ENCODE data around the gene GALT. TPM values are rescaled to one million over a fixed set of nuclear protein-coding genes. Genes with fewer than 3 reads are reported as not detected.
A peak's percentile ranks its signal among the peaks of the same experiment; 100 is the strongest.

The GALT gene
- total RNA-seq, result 53.8 TPM
- long read RNA-seq, transcript GALT-201 (11 exons, 1,768 nt), result major isoform, 19 of 78 reads
- long read RNA-seq, partial matches to known transcripts, result 25 of 78 reads
- long read RNA-seq, other reads (novel, unspliced or antisense), result 34 of 78 reads

DNA sequence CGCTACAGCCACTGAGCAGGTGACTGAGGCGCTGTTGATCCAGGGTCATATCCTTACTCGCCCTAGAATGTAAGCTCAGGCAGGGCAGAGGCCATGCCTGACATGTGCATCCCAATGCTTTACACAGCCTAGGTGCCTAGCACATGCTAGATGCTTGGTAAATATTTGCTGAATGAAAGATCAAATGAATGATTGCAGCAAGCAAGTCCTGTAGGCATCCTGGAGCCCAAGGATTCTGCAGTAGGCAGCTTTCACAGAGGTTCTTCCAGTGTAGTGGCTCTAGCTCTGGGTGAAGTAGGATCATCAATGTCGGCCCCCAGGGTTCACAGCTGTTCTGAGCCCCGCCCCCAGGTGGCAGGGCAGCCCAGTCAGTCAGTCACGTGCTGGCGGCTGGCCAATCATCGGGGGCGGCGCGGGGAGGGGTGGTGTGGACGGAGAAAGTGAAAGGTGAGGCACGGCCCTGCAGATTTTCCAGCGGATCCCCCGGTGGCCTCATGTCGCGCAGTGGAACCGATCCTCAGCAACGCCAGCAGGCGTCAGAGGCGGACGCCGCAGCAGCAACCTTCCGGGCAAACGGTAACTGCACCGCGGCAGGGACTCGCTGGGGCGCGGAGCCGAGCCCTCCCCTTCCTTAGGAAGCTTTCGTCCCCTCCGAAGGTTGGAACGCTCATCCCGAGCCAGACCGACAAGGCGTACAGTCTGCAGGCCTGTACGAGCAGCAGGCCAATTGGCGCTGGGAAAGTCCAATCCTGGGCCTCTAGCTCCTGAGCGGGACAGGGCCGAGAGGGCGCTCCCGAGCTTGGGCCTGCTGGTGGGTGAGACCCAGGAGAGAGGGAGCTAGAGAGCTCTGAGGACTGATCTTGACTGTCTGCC lies at the start of gene GALT:
Gene GALT (plus strand): TSS at position 465 of the 873 bp plus-strand sequence. CDS start 30 bp downstream, at position 495.
- intact Hi-C loops (cut with DNase I), result no loop called here
- ATAC-seq (ENCODE audit: poor library complexity) (peak; percentile 87), DNase-seq (peak; percentile 98)

DNA sequence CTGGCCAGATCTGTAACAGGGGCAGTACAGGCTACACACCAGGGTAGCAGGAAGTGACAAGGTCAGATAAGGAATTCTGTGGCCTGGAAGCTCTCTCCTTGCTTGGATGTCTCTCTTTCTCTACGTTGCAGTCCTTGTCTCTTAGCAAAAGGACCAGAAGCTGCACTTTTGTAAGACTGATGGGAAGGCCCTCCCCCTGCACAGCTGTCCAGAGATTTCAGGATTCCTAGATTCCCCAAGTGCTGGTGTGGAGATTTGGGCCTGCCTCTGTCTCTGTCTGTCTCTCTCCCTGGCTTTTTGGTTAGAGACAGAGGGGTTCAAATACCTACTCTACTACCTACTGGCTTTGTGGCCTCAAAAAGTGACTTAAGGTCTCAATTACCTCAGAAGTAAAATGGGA lies 46.9 kb upstream of the GALT start:
- ATAC-seq (ENCODE audit: poor library complexity) (no peak), DNase-seq (no peak)
- intact Hi-C loops (cut with DNase I), result loop anchor here (10.0 kb wide), 1 partner anchor 195 kb away; no protein-coding TSS in a partner anchor

DNA sequence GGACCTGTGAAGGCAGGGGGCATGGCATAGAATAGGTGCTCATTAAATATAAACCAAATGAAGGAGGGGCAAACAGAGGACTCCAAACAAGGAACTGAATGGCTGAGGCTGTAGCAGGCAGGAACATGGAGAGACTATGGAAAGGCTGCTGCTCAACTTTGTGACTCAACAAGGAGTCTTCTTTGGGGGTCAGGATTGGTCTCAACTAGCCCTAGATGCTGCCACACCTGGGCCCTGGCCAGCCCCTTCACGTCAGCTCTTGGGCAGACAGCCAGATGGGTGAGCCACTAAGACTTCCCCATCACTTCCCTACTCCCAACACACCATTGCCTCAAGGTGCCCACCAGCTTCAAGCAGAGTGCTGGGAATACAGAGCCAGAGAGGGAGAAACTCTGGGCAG lies 45.6 kb upstream of the GALT start:
- ATAC-seq (ENCODE audit: poor library complexity) (no peak), DNase-seq (no peak)
- intact Hi-C loops (cut with DNase I), result loop anchor here (10.0 kb wide), 1 partner anchor 266 kb away; no protein-coding TSS in a partner anchor

DNA sequence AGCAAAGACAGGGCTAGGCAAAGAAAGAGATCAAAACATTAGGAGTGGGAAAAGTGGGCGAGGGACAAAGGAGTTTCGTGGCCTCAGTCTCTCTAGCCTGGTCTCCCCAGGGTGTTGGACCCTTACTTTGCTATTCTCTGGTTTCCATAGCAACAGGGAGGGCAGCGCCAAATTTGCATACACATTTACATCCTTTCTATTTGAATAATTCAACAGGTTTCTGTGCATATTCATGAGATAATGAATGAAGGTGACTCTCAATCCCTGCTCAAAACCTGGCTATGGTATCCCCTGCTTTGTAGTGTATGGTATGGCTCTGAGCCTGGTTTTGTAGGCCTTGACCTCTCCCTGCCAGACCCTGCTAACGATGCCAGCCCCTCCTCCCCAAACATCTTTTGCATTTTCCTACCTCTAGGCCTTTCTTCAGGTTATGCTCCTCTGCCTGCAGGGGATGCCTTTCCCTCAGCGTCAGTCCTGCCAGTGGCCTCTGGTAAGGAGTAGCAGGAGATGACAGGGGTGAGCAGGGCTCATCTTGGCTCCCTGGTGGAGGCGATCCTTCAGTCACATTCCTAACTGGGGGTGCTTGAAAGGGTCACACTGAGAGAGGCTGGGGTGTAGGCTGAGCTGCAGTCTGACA lies 44.4 kb upstream of the GALT start:
- no peak for ATAC-seq (ENCODE audit: poor library complexity)
- no peak for DNase-seq
- intact Hi-C loops (cut with DNase I), result loop anchor here (10.0 kb wide), 1 partner anchor 267 kb away; no protein-coding TSS in a partner anchor

DNA sequence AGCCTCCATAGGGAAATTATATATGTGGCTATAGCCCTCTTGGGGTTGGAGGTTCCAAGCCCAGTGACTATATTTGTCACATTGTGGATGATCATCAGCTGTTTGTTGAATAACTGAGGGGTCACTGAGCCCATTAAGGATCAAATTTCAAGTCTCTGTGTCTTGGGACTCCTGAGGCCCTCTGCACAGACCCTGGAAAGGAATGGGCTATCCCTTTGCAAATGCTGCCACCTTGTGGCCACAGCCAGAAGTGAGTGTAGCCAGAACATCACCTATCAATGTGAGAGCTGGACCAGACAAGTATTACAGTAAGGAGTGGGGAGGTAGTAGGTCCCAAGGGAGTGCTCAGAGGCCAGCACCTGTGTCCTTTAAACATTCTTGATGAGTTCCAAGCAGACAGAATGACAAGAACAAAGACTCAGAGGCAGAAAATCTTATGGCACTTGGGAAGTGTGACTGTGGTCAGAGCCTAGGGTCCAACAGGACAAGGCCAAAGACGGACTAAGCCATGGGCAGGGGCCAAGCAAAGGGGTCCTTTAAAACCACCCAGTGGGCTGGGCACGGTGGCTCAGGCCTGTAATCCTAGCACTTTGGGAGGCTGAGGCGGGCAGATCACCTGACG lies 42.8 kb upstream of the GALT start:
- intact Hi-C loops (cut with DNase I), result loop anchor here (10.0 kb wide), 1 partner anchor 269 kb away; no protein-coding TSS in a partner anchor
- DNase-seq, result peak; percentile 89
- peak; percentile 93 for ATAC-seq (ENCODE audit: poor library complexity)

DNA sequence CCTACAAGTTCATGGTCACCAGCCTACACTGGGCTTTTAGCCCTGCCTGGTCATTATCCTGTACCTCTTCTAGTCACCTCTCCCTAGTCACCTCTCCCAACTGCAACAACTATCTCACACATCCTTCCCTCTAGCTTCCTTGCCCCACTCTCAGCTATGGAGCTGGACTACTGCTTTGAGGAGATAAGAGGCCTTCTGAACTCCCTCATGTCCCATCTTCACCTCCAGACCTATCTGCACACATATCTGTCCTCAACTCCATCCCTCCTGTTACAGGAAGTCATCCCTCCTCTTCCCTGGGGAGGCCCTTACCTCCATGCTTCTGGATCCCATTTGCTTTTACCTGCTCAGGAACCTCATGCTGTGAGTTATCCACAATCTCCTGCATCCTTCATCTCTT lies 40.3 kb upstream of the GALT start:
- intact Hi-C loops (cut with DNase I), result loop anchor here (10.0 kb wide), 1 partner anchor 271 kb away; no protein-coding TSS in a partner anchor
- ATAC-seq (ENCODE audit: poor library complexity), result no peak
- DNase-seq, result no peak

DNA sequence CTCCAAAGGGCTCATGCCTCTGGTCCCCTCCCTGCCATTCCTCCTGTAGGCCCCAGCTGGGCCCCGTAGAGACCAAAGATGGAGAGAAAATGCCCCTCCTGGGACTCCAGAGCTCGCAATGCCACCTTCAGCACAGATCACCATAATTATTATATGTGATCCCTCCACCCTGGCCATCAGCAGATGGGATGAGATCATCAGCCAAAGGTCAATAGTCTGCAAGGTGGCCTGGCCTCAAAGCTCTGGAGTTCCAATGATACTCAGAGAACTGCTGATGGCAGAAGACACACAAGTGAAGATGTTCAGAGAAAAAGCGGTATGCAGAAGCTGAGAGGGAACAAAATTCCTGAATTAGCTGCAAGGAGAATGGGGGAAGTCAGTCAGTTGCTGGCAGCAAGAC lies 39.6 kb upstream of the GALT start:
- DNase-seq, result no peak
- intact Hi-C loops (cut with DNase I), result loop anchor here (10.0 kb wide), 1 partner anchor 272 kb away; no protein-coding TSS in a partner anchor
- ATAC-seq (ENCODE audit: poor library complexity), result no peak

DNA sequence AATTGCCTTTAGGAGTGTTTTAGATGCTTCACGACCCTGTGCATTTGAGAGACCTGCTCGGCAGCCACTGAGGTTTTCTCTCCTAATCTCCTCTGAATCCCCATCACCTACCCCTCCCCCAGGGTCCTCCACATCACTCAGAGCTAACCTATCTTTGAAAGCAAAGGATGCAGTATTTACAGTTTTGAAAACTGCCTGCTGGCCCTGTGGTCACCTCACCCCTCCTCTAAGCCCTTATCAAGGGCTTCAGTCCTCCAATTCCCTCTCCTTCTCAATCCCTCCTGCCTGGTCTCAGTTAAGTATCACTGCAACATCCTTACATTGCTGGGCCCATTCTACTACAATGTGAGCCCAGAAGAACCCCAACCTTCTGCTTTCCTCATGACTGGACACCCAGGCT lies 39.1 kb upstream of the GALT start:
- intact Hi-C loops (cut with DNase I), result loop anchor here (10.0 kb wide), 1 partner anchor 273 kb away; no protein-coding TSS in a partner anchor
- ATAC-seq (ENCODE audit: poor library complexity) (no peak), DNase-seq (no peak)

DNA sequence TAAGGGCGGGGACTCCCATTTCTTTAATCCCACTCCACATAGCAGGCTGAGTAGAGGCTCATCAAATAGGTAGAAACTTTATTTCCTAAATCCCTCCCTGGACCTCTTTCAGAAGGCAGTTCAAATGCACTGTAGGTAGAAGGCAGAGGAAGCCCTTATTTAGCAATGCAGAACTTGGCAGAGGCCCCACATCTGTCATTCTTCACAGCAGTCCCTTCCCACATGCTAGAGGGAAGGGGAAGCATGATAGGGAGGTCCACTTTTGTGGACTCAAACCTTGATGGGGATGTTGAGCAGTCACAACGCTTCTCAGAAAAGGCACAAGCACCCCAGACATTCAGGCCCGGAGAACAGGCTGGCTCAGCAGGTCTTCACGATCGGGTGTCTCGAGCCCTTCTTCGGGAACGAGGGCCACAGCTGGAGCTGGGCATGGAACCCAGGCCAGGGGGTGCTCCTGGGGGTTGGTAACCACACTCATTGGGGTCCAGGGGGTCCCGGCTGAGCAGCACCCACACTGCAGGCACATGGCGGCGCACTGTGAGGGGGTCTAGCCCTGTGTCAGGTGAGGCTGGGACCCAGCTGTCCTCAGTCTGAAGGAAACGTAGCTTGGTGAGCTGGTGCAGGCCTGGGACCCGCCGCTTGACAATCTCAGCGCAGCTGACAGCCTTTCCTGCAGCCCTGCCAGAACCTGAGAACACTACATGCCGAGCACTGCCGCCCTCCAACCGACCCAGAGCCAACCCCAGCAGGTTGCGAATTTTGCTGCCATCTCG lies 35.9 kb upstream of the GALT start:
- ATAC-seq (ENCODE audit: poor library complexity) (peak; percentile 38), DNase-seq (peak; percentile 55)
- intact Hi-C loops (cut with DNase I), result loop anchor here (10.0 kb wide), 1 partner anchor 94 kb away; no protein-coding TSS in a partner anchor

DNA sequence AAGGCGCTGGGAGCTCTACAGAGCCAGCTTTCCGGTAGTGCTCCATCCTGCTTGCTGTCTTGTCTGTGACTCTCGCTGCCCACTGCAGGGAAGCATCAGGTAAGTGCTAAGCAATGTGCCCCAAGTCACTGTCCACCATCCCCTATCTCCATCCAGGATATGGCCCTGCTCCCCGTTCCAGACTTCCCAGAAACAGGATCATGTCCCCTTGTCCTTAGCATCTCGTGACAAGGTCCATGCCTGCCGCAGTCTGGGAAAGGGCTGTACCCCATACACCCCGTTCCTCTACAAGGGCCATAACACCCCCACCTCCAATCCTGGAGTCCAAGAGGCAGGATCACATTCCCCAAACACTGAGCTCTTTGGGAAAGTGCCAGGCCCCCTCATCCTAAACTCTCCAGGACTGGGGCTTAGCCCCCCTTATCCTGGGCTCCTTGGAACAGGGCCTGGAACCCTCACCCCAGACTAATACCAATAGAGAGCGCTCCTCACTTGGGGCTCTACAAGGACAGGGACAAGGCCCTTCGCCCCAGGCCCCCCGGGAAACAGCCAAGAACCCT lies 35.1 kb upstream of the GALT start:
- DNase-seq (no peak), ATAC-seq (ENCODE audit: poor library complexity) (peak; percentile 11)
- intact Hi-C loops (cut with DNase I), result loop anchor here (10.0 kb wide), 1 partner anchor 93 kb away; no protein-coding TSS in a partner anchor

DNA sequence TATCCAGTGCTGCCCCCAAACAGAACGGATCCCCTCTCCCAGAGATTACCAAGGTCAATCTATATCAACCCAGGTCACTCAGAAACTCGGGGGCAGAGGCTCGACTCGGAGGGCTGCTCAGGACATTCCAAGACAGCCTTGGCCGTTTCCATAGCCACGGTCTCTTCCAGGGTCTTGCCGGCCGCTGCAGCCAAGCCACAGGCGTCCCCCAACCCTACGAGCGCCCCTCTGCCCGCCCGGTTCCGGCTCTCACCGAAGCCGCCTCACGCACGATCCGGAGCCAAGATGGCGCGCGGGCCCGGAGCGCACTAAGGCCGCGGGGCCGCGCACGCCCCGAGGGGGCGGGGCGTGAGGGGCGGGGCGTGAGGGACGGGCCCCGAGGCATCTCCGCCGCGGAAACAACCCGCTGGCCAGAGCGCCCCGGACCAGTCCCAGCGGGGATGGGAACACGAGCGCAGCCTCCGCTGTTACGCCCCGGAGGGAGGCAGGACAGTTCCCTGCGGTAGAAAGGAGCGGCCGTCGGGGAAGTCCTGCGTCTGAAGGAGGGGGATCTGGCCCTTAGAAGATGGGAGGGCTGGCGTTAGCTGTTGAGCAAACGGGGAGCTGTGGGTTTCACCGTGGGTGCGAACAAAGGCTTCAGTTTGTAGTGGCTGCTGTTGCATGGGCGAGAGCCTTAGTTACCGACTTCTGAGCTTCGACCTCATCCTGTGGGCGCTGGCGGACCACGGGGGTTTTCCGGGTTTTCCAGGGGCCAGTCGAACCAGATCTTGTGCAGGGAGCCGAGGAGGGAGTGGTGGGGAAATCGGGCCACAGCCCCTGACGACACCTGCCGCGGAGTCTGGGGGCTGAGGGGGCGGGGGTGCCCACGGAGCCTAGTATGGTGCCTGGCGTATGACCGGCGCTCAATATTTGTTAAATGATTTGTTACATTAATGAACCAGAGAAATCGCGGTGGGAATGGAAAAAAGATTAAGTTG lies 34.4 kb upstream of the GALT start, which contains the start of gene RPP25L:
Gene RPP25L (minus strand): TSS at position 287 of the 977 bp plus-strand sequence. CDS start 801 bp downstream, outside the sequence.
- ATAC-seq (ENCODE audit: poor library complexity) (peak; percentile 96), DNase-seq (peak; percentile 92)
- intact Hi-C loops (cut with DNase I), result loop anchor here (10.0 kb wide), 1 partner anchor 93 kb away; no protein-coding TSS in a partner anchor

DNA sequence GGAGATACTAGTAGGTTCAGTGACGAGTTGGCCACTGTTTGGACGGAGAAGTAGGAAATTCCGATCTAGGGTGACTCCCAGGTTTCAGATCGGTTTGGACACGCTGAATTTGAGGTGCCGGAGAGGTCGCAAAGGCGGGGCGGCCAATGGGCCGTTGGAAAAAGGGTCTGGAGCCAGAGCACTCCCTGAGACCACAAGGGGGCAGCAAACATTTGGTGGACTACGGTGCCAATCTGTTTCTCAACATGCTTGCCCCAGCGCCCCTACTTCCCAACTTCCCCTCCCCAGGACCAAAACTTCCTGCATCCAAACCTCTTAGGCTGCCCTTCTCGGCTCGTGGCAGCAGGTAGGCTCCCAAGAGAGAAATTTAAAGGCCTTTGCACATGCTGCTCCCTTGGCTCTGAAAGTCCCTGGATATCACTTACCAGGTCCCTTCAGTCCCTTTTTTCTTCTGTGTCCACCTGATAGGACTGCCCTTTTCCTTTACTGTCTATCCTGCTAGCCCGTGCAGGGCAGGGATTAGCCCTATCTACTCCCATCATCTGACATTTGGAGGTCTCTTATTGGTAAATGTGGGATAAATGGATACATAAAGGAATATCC lies 33.6 kb upstream of the GALT start:
- ATAC-seq (ENCODE audit: poor library complexity), result peak; percentile 75
- intact Hi-C loops (cut with DNase I), result loop anchor here (10.0 kb wide), 1 partner anchor 92 kb away; no protein-coding TSS in a partner anchor
- DNase-seq, result peak; percentile 82

DNA sequence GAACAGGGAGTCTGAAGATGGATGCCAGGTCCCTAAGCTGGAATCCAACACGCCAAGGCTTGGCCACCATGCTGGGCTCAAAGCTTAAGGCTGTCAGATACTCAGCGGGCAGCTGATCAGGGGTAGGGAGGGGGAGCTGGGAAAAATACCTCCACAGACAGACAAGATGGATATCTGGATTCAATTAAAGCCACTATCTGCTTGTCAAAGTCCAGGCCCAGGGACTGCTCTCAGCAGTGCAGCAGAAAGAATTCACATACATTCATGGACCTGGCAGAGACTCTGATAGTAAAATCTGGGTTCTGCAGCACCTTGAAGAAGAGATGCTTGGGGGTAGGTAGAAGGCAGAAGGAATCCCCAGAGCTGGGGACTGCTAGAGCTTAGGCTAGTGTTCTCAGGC lies 31.3 kb upstream of the GALT start:
- ATAC-seq (ENCODE audit: poor library complexity) (no peak), DNase-seq (no peak)
- intact Hi-C loops (cut with DNase I), result loop anchor here (10.0 kb wide), 1 partner anchor 90 kb away; no protein-coding TSS in a partner anchor

DNA sequence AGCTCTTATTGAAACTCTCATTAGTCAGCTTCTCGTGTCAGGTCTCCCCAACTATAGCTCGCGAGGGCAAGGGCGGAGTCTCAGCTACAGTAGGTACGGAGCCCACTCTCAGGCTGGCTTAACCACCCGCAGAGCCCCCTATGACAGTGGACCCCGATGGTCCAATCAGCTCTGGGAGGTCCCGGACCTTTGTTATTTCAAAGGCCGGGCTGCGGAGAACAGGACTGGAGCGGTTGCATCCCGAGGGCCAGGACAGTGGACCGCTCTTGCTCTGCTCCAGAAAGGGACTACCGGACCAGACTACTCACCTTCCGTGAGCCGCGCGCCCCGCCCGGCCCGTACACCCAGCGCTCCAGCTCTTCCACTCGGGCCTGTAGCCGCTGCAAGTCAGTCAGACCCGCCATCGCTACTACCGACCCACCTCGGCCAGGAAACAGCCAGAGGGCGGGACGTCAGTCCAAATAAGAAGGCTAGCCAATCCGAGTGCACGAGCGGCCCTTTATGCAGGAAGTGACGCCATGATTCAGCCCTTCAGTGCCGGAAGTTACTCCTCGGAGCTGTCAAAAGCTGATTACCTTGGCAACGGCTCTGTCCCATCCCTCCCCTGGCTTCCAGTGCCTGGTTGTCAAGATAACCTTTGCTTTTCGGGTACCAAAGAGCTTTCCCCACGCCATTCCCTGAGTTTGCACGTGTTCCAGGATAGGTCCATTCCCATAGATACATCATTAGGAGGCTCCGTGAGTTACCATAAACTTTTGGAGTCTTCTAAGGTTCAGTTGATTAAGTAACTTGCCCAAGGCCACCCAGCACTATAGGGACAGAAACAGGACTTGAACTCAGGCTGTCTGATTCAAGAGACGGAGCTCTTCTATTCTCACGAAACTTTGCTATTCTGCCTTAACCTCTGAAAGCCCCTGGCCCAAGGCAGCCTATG lies 26.1 kb upstream of the GALT start, which contains the start of gene DCTN3:
Gene DCTN3 (minus strand): TSS at position 435 of the 934 bp plus-strand sequence. CDS start 31 bp downstream, at position 404.
- DNase-seq (peak; percentile 96), ATAC-seq (ENCODE audit: poor library complexity) (peak; percentile 100)
- intact Hi-C loops (cut with DNase I), result no loop called here

All from Right ventricle myocardium superior (tissue), 1 donor.